HepG2 (cell line): ENCODE data around the gene BICDL1. TPM values are rescaled to one million over a fixed set of nuclear protein-coding genes. Genes with fewer than 3 reads are reported as not detected.

ENCODE experiments used
- AHR ChIP-seq: IDR thresholded peaks from 2 replicates; pipeline ENCODE4 v1.6.1; 2018; ENCODE audit warnings: missing genetic modification reagents, missing compliant biosample characterization
- ETV6 ChIP-seq: sonication (generic); formaldehyde crosslinking; conservative IDR thresholded peaks from 2 replicates; pipeline ENCODE4 v1.4.0; 2020; ENCODE audit warnings: missing genetic modification reagents
- EZH2 ChIP-seq: conservative IDR thresholded peaks from 2 replicates; pipeline ENCODE4 v1.6.1; 2012; ENCODE audit warnings: mild to moderate bottlenecking, low read depth, low read length, moderate library complexity
- IKZF4 ChIP-seq: sonication (generic); formaldehyde crosslinking; IDR thresholded peaks from 2 replicates; pipeline ENCODE4 v1.5.1; 2020; ENCODE audit warnings: borderline replicate concordance, mild to moderate bottlenecking, low read depth, missing genetic modification reagents; ENCODE audit errors: not compliant biosample characterization
- KLF15 ChIP-seq: sonication (generic); formaldehyde crosslinking; IDR thresholded peaks from 2 replicates; pipeline ENCODE4 v1.8.1; 2023; ENCODE audit warnings: borderline replicate concordance, mild to moderate bottlenecking, inconsistent platforms, missing genetic modification reagents, mixed read lengths
- NR2F1 ChIP-seq, 2 experiments: fragments of 450-650 bp in 1 of 2; formaldehyde crosslinking in 1 of 2; IDR thresholded peaks; 2 replicates each; pipeline versions ENCODE4 v1.5.0 to v1.6.1; 2016 to 2020; ENCODE audit warnings: mild to moderate bottlenecking in 1 of 2, missing compliant biosample characterization in 1 of 2, missing genetic modification reagents in 1 of 2, moderate library complexity in 1 of 2
- RXRA ChIP-seq: sonication (generic); formaldehyde crosslinking; IDR thresholded peaks from 2 replicates; pipeline ENCODE4 v1.5.1; 2020; ENCODE audit warnings: missing genetic modification reagents
- TP53 ChIP-seq: sonication (generic); formaldehyde crosslinking; conservative IDR thresholded peaks from 2 replicates; pipeline ENCODE4 v1.4.0; 2020; ENCODE audit warnings: missing genetic modification reagents
- XBP1 ChIP-seq: sonication (generic); formaldehyde crosslinking; IDR thresholded peaks from 2 replicates; pipeline ENCODE4 v1.5.0; 2020; ENCODE audit warnings: missing genetic modification reagents
- ZFP36L2 ChIP-seq: sonication (generic); formaldehyde crosslinking; IDR thresholded peaks from 2 replicates; pipeline ENCODE4 v1.4.0; 2020; ENCODE audit warnings: missing genetic modification reagents
- ZKSCAN1 ChIP-seq: fragments of 150-350 bp; IDR thresholded peaks from 2 replicates; pipeline ENCODE4 v1.6.1; 2014; ENCODE audit warnings: low read length
- ZNF224 ChIP-seq: sonication (generic); formaldehyde crosslinking; IDR thresholded peaks from 2 replicates; pipeline ENCODE4 v1.5.0; 2020; ENCODE audit warnings: mild to moderate bottlenecking, missing genetic modification reagents
- ZNF24 ChIP-seq: fragments of 450-650 bp; IDR thresholded peaks from 2 replicates; pipeline ENCODE4 v1.6.1; 2017; ENCODE audit warnings: antibody characterized with exemption, mild to moderate bottlenecking
- ZNF256 ChIP-seq: sonication (generic); formaldehyde crosslinking; conservative IDR thresholded peaks from 2 replicates; pipeline ENCODE4 v1.4.0; 2020; ENCODE audit warnings: missing genetic modification reagents
- ZNF383 ChIP-seq: sonication (generic); formaldehyde crosslinking; IDR thresholded peaks from 2 replicates; pipeline ENCODE4 v1.4.0; 2020; ENCODE audit warnings: missing genetic modification reagents, mild to moderate bottlenecking, borderline replicate concordance
- ZNF484 ChIP-seq: sonication (generic); formaldehyde crosslinking; IDR thresholded peaks from 2 replicates; pipeline ENCODE4 v1.5.1; 2020; ENCODE audit warnings: mild to moderate bottlenecking, low read depth, missing genetic modification reagents, borderline replicate concordance
- ZNF550 ChIP-seq: sonication (generic); formaldehyde crosslinking; IDR thresholded peaks from 2 replicates; pipeline ENCODE4 v1.4.0; 2020; ENCODE audit warnings: mild to moderate bottlenecking, missing genetic modification reagents, borderline replicate concordance
- ZNF761 ChIP-seq: sonication (generic); formaldehyde crosslinking; conservative IDR thresholded peaks from 2 replicates; pipeline ENCODE4 v1.4.0; 2020; ENCODE audit warnings: mild to moderate bottlenecking, missing genetic modification reagents
- ZNF841 ChIP-seq: sonication (generic); formaldehyde crosslinking; IDR thresholded peaks from 2 replicates; pipeline ENCODE4 v1.8.1; 2023; ENCODE audit warnings: missing genetic modification reagents, borderline replicate concordance
- polyA plus RNA-seq, 8 experiments: library from polyadenylated mRNA; depleted of rRNA in 3 of 8; stranded (reverse) in 7 of 8; unstranded in 1 of 8; fragments of >200 nt; fragmentation: Illumina TruSeq in 4 of 8; extraction: Trizol in 4 of 8; gene quantifications; 2 replicates each; pipeline versions ENCODE4 v1.2.1 to v1.2.3, GENCODE V29; 2011 to 2016; ENCODE audit warnings: low read depth in 4 of 8, missing spikeins in 1 of 8, mixed read lengths in 1 of 8; ENCODE audit not compliant: insufficient read depth in 1 of 8
- total RNA-seq, 5 experiments: library from RNA; depleted of rRNA; stranded (reverse); fragments of >200 nt; fragmentation: Illumina TruSeq; extraction: Trizol; gene quantifications; 2 replicates each; pipeline ENCODE4 v1.2.3, GENCODE V29; 2016; ENCODE audit warnings: low read depth in 1 of 5
- TF ChIP-seq, protein P1 (sequence below): fragments of 450-650 bp; IDR thresholded peaks from 2 replicates; pipeline ENCODE4 v1.6.1; 2016
- TF ChIP-seq, protein P2 (sequence below): sonication (generic); formaldehyde crosslinking; IDR thresholded peaks from 2 replicates; pipeline ENCODE4 v1.4.0; 2020; ENCODE audit warnings: mild to moderate bottlenecking, missing genetic modification reagents
- TF ChIP-seq, protein P3 (sequence below): sonication (generic); formaldehyde crosslinking; IDR thresholded peaks from 2 replicates; pipeline ENCODE4 v1.4.0; 2020; ENCODE audit warnings: missing genetic modification reagents
- TF ChIP-seq, protein P4 (sequence below): IDR thresholded peaks from 2 replicates; pipeline ENCODE4 v1.6.1; 2016; ENCODE audit warnings: missing compliant biosample characterization, missing genetic modification reagents, borderline replicate concordance
- TF ChIP-seq, protein P5 (sequence below): sonication (generic); formaldehyde crosslinking; IDR thresholded peaks from 2 replicates; pipeline ENCODE4 v1.8.1; 2023; ENCODE audit warnings: mild to moderate bottlenecking, missing genetic modification reagents

BICDL1 gene
- total and polyA plus RNA-seq, 2 of the 13 experiments (the other 11 are each of a cell fraction or from before 2014, with no cell fraction given): 3.6 to 9.7 TPM

DNA sequence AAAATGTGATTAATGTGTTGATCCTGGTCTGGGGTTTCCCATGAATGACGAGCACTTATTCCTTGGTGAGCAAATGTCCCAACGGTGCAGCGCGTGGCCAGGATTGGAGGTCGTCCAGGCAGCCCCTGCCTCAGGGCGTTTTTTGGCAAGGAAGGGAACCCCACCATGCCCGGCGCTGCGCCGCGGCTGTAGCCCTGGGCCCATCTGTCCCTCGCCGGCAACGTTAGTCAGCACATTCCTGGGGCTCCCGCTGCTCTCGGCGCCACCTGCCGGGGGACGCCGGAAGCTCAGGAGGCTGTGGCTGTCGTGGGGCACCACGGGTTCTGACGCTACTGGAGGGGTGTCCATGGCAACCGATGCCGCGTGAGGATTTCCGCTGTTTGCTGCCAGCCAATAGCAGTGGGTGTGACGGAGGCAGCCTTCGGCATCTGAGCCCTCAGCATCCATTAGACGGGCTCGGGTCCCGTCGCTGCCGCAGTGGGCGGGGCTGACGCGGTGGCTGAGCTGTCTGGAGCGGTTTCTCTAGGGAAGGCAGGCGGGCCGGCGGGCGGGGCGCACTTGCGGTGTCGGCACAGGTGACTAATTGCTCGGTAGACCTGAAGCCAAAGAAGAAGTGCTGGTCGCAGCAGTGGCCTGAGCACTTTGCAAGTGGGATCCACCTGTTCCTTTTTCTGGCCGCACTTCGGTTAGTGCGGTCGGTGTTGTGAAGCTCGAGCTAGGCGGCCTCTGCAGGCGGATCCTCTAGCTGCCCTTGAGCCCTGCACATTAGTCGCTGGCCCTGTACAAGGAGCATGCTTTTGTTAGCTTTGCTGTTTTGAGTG is 98.0 kb downstream of the BICDL1 start (continued):
- peak; percentile 66 for TF ChIP-seq IKZF4 (CRISPR knock-in tag)
- TF ChIP-seq ZKSCAN1: no peak
- TF ChIP-seq KLF15 (CRISPR knock-in tag): no peak
- TF ChIP-seq, protein P1, sequence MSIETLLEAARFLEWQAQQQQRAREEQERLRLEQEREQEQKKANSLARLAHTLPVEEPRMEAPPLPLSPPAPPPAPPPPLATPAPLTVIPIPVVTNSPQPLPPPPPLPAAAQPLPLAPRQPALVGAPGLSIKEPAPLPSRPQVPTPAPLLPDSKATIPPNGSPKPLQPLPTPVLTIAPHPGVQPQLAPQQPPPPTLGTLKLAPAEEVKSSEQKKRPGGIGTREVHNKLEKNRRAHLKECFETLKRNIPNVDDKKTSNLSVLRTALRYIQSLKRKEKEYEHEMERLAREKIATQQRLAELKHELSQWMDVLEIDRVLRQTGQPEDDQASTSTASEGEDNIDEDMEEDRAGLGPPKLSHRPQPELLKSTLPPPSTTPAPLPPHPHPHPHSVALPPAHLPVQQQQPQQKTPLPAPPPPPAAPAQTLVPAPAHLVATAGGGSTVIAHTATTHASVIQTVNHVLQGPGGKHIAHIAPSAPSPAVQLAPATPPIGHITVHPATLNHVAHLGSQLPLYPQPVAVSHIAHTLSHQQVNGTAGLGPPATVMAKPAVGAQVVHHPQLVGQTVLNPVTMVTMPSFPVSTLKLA: peak; percentile 85
- no peak for TF ChIP-seq EZH2
- no peak for TF ChIP-seq TP53 (CRISPR knock-in tag)
- TF ChIP-seq ZNF841 (CRISPR knock-in tag): no peak
- no peak for TF ChIP-seq NR2F1 (CRISPR knock-in tag; IDR thresholded peaks at IDR 0.05)
- TF ChIP-seq, protein P2, sequence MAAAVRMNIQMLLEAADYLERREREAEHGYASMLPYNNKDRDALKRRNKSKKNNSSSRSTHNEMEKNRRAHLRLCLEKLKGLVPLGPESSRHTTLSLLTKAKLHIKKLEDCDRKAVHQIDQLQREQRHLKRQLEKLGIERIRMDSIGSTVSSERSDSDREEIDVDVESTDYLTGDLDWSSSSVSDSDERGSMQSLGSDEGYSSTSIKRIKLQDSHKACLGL (CRISPR knock-in tag): peak; percentile 73; the same call in 1 of the 2 replicates
- no peak for TF ChIP-seq ZNF484 (CRISPR knock-in tag)
- TF ChIP-seq ZNF761 (CRISPR knock-in tag): no peak
- TF ChIP-seq, protein P3, sequence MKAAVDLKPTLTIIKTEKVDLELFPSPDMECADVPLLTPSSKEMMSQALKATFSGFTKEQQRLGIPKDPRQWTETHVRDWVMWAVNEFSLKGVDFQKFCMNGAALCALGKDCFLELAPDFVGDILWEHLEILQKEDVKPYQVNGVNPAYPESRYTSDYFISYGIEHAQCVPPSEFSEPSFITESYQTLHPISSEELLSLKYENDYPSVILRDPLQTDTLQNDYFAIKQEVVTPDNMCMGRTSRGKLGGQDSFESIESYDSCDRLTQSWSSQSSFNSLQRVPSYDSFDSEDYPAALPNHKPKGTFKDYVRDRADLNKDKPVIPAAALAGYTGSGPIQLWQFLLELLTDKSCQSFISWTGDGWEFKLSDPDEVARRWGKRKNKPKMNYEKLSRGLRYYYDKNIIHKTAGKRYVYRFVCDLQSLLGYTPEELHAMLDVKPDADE: no peak
- TF ChIP-seq ZNF256 (CRISPR knock-in tag): no peak
- no peak for TF ChIP-seq ZNF383 (CRISPR knock-in tag)
- TF ChIP-seq ZFP36L2 (CRISPR knock-in tag): no peak
- TF ChIP-seq AHR (CRISPR knock-in tag): 0 out of 2 replicates have a peak, but pooled peaks have one; percentile 70
- TF ChIP-seq ZNF550 (CRISPR knock-in tag): 0 out of 2 replicates have a peak, but pooled peaks have one; percentile 22
- TF ChIP-seq, protein P4, sequence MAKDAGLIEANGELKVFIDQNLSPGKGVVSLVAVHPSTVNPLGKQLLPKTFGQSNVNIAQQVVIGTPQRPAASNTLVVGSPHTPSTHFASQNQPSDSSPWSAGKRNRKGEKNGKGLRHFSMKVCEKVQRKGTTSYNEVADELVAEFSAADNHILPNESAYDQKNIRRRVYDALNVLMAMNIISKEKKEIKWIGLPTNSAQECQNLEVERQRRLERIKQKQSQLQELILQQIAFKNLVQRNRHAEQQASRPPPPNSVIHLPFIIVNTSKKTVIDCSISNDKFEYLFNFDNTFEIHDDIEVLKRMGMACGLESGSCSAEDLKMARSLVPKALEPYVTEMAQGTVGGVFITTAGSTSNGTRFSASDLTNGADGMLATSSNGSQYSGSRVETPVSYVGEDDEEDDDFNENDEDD (CRISPR knock-in tag): peak; percentile 50; the same call in 1 of the 2 replicates
- no peak for TF ChIP-seq ETV6 (CRISPR knock-in tag)
- TF ChIP-seq, protein P5, sequence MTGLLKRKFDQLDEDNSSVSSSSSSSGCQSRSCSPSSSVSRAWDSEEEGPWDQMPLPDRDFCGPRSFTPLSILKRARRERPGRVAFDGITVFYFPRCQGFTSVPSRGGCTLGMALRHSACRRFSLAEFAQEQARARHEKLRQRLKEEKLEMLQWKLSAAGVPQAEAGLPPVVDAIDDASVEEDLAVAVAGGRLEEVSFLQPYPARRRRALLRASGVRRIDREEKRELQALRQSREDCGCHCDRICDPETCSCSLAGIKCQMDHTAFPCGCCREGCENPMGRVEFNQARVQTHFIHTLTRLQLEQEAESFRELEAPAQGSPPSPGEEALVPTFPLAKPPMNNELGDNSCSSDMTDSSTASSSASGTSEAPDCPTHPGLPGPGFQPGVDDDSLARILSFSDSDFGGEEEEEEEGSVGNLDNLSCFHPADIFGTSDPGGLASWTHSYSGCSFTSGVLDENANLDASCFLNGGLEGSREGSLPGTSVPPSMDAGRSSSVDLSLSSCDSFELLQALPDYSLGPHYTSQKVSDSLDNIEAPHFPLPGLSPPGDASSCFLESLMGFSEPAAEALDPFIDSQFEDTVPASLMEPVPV (CRISPR knock-in tag): no peak
- TF ChIP-seq XBP1 (CRISPR knock-in tag): no peak
- no peak for TF ChIP-seq ZNF24
- peak; percentile 75; the same call in 1 of the 2 replicates for TF ChIP-seq ZNF224 (CRISPR knock-in tag)
- TF ChIP-seq RXRA (CRISPR knock-in tag): peak; percentile 83
